HEK293 (cell line): ENCODE measurements around the gene ITSN1.

Experiments
- BCL11A ChIP-seq: fragments of 450-650 bp; formaldehyde crosslinking; IDR thresholded peaks from 2 replicates; pipeline ENCODE4 v1.5.1; 2016; ENCODE audit warnings: low read depth, missing biosample characterization, missing genetic modification characterization
- FEZF1 ChIP-seq: fragments of 450-650 bp; formaldehyde crosslinking; IDR thresholded peaks from 2 replicates; pipeline ENCODE4 v1.5.1; 2016; ENCODE audit warnings: missing biosample characterization, missing genetic modification characterization
- GLI2 ChIP-seq: fragments of 450-650 bp; formaldehyde crosslinking; IDR thresholded peaks from 2 replicates; pipeline ENCODE4; 2017; ENCODE audit warnings: missing biosample characterization, missing genetic modification characterization, low read depth, borderline replicate concordance
- KLF7 ChIP-seq: fragments of 450-650 bp; formaldehyde crosslinking; IDR thresholded peaks from 2 replicates; pipeline ENCODE4 v1.5.1; 2016; ENCODE audit warnings: missing biosample characterization, missing genetic modification characterization, borderline replicate concordance
- SP3 ChIP-seq: fragments of 450-650 bp; formaldehyde crosslinking; IDR thresholded peaks from 2 replicates; pipeline ENCODE4 v1.5.1; 2016; ENCODE audit warnings: missing biosample characterization, missing genetic modification characterization
- ZBTB17 ChIP-seq: fragments of 450-650 bp; formaldehyde crosslinking; IDR thresholded peaks from 2 replicates; pipeline ENCODE4 v1.5.1; 2016; ENCODE audit warnings: missing biosample characterization, missing genetic modification characterization
- ZNF133 ChIP-seq: fragments of 450-650 bp; formaldehyde crosslinking; IDR thresholded peaks from 2 replicates; pipeline ENCODE4 v1.5.1; 2016; ENCODE audit warnings: missing biosample characterization, missing genetic modification characterization
- ZNF157 ChIP-seq: fragments of 450-650 bp; formaldehyde crosslinking; IDR thresholded peaks from 2 replicates; pipeline ENCODE4 v1.5.1; 2016; ENCODE audit warnings: missing biosample characterization, missing genetic modification characterization
- ZNF175 ChIP-seq: fragments of 450-650 bp; formaldehyde crosslinking; IDR thresholded peaks from 2 replicates; pipeline ENCODE4 v1.5.1; 2016; ENCODE audit warnings: missing biosample characterization, missing genetic modification characterization
- ZNF24 ChIP-seq: fragments of 450-650 bp; formaldehyde crosslinking; IDR thresholded peaks from 2 replicates; pipeline ENCODE4 v1.5.1; 2016; ENCODE audit warnings: missing biosample characterization, missing genetic modification characterization
- ZNF266 ChIP-seq: fragments of 450-650 bp; formaldehyde crosslinking; IDR thresholded peaks from 2 replicates; pipeline ENCODE4 v1.5.1; 2016; ENCODE audit warnings: missing biosample characterization, missing genetic modification characterization, low read depth
- ZNF48 ChIP-seq: fragments of 450-650 bp; formaldehyde crosslinking; IDR thresholded peaks from 2 replicates; pipeline ENCODE4 v1.5.1; 2016; ENCODE audit warnings: missing biosample characterization, missing genetic modification characterization
- ZNF610 ChIP-seq: fragments of 450-650 bp; formaldehyde crosslinking; IDR thresholded peaks from 2 replicates; pipeline ENCODE4 v1.5.1; 2016; ENCODE audit warnings: missing biosample characterization, missing genetic modification characterization, borderline replicate concordance
- ZNF626 ChIP-seq: fragments of 450-650 bp; sonication (Bioruptor Pico); formaldehyde crosslinking; IDR thresholded peaks from 2 replicates; pipeline ENCODE4 v1.5.1; 2018; ENCODE audit warnings: missing biosample characterization, missing genetic modification characterization, inconsistent platforms
- ZNF654 ChIP-seq: fragments of 450-650 bp; formaldehyde crosslinking; IDR thresholded peaks from 2 replicates; pipeline ENCODE4 v1.5.1; 2016; ENCODE audit warnings: low read depth, missing biosample characterization, missing genetic modification characterization
- ZNF747 ChIP-seq: fragments of 450-650 bp; formaldehyde crosslinking; IDR thresholded peaks from 2 replicates; pipeline ENCODE4 v1.5.1; 2016; ENCODE audit warnings: missing biosample characterization, missing genetic modification characterization
- ZSCAN30 ChIP-seq: fragments of 450-650 bp; IDR thresholded peaks from 2 replicates; pipeline ENCODE4 v1.5.1; 2018; ENCODE audit warnings: missing biosample characterization, mild to moderate bottlenecking, missing genetic modification characterization, moderate library complexity
- TF ChIP-seq, protein P1 (sequence below): fragments of 450-650 bp; formaldehyde crosslinking; IDR thresholded peaks from 2 replicates; pipeline ENCODE4 v1.5.1; 2016; ENCODE audit warnings: missing biosample characterization, missing genetic modification characterization
- TF ChIP-seq, protein P2 (sequence below): fragments of 450-650 bp; formaldehyde crosslinking; IDR thresholded peaks from 2 replicates; pipeline ENCODE4 v1.5.1; 2016; ENCODE audit warnings: missing biosample characterization, missing genetic modification characterization
- TF ChIP-seq, protein P3 (sequence below): fragments of 450-650 bp; formaldehyde crosslinking; IDR thresholded peaks from 2 replicates; pipeline ENCODE4 v1.5.1; 2017; ENCODE audit warnings: missing biosample characterization, missing genetic modification characterization
- TF ChIP-seq, protein P4 (sequence below): fragments of 450-650 bp; formaldehyde crosslinking; IDR thresholded peaks from 2 replicates; pipeline ENCODE4 v1.5.1; 2017; ENCODE audit warnings: missing biosample characterization, missing genetic modification characterization
- TF ChIP-seq, protein P5 (sequence below): fragments of 450-650 bp; IDR thresholded peaks from 2 replicates; pipeline ENCODE4 v1.5.1; 2018; ENCODE audit warnings: missing biosample characterization, mild to moderate bottlenecking, missing genetic modification characterization
- TF ChIP-seq, protein P6 (sequence below): fragments of 450-650 bp; formaldehyde crosslinking; IDR thresholded peaks from 2 replicates; pipeline ENCODE4 v1.5.1; 2016; ENCODE audit warnings: missing biosample characterization, missing genetic modification characterization, low read depth
- TF ChIP-seq, protein P7 (sequence below): fragments of 450-650 bp; formaldehyde crosslinking; IDR thresholded peaks from 2 replicates; pipeline ENCODE4 v1.5.1; 2016; ENCODE audit warnings: missing biosample characterization, missing genetic modification characterization
- TF ChIP-seq, protein P8 (sequence below): fragments of 450-650 bp; formaldehyde crosslinking; IDR thresholded peaks from 2 replicates; pipeline ENCODE4 v1.5.1; 2016; ENCODE audit warnings: missing biosample characterization, missing genetic modification characterization

The ITSN1 gene

DNA sequence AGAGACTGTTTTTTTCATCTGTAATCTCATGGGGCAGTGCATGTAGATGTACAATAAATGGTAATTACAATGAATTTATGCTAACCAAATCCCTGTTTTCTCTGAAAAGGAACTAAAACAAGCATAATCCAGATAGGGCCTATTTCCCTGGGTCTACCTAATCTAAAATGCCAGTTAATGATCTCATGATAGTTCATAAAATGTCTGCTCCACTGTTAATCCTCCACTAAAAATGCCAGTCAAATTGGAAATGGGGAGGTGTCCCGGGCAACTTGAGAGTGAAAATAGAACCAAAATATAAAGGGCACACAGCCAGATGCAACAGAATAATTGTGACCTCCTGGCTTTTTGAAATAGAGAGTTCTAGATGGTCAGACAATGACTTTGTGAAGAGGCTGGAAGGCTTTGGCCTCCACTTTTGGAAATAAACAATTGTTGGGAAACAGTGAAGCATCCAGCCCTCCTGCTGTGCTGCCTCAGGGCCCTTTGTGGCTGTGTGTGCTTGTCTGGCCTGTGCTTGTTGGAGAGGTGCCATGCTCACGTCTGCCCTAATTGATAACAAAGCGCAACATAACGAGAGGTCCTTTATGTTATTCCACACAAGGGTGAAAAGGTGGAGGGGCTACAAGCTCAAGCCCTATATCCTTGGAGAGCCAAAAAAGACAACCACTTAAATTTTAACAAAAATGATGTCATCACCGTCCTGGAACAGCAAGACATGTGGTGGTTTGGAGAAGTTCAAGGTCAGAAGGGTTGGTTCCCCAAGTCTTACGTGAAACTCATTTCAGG, 175.6 kb downstream of the ITSN1 start (continued):
- TF ChIP-seq, protein P1, sequence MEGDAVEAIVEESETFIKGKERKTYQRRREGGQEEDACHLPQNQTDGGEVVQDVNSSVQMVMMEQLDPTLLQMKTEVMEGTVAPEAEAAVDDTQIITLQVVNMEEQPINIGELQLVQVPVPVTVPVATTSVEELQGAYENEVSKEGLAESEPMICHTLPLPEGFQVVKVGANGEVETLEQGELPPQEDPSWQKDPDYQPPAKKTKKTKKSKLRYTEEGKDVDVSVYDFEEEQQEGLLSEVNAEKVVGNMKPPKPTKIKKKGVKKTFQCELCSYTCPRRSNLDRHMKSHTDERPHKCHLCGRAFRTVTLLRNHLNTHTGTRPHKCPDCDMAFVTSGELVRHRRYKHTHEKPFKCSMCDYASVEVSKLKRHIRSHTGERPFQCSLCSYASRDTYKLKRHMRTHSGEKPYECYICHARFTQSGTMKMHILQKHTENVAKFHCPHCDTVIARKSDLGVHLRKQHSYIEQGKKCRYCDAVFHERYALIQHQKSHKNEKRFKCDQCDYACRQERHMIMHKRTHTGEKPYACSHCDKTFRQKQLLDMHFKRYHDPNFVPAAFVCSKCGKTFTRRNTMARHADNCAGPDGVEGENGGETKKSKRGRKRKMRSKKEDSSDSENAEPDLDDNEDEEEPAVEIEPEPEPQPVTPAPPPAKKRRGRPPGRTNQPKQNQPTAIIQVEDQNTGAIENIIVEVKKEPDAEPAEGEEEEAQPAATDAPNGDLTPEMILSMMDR (tag by site-specific recombination) = no peak
- TF ChIP-seq ZNF654 (tag by site-specific recombination) (no peak), ZNF157 (no peak), ZNF175 (tag by site-specific recombination) (no peak), ZNF610 (peak; percentile 24; the same call in 1 of the 2 replicates), ZNF48 (tag by site-specific recombination) (no peak), KLF7 (tag by site-specific recombination) (peak; percentile 24; the same call in 1 of the 2 replicates), FEZF1 (tag by site-specific recombination) (peak; percentile 91), GLI2 (no peak), ZNF24 (tag by site-specific recombination) (no peak), ZNF747 (no peak), ZNF133 (tag by site-specific recombination) (no peak), ZNF626 (tag by site-specific recombination) (no peak), ZBTB17 (peak; percentile 75), SP3 (tag by site-specific recombination) (no peak), ZSCAN30 (tag by site-specific recombination) (peak; percentile 58; the same call in 1 of the 2 replicates), BCL11A (peak; percentile 76; the same call in 1 of the 2 replicates), ZNF266 (tag by site-specific recombination) (no peak)
- TF ChIP-seq, protein P2, sequence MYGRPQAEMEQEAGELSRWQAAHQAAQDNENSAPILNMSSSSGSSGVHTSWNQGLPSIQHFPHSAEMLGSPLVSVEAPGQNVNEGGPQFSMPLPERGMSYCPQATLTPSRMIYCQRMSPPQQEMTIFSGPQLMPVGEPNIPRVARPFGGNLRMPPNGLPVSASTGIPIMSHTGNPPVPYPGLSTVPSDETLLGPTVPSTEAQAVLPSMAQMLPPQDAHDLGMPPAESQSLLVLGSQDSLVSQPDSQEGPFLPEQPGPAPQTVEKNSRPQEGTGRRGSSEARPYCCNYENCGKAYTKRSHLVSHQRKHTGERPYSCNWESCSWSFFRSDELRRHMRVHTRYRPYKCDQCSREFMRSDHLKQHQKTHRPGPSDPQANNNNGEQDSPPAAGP (tag by site-specific recombination) = no peak
- TF ChIP-seq, protein P3, sequence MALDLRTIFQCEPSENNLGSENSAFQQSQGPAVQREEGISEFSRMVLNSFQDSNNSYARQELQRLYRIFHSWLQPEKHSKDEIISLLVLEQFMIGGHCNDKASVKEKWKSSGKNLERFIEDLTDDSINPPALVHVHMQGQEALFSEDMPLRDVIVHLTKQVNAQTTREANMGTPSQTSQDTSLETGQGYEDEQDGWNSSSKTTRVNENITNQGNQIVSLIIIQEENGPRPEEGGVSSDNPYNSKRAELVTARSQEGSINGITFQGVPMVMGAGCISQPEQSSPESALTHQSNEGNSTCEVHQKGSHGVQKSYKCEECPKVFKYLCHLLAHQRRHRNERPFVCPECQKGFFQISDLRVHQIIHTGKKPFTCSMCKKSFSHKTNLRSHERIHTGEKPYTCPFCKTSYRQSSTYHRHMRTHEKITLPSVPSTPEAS (tag by site-specific recombination) = peak; percentile 68
- TF ChIP-seq, protein P4, sequence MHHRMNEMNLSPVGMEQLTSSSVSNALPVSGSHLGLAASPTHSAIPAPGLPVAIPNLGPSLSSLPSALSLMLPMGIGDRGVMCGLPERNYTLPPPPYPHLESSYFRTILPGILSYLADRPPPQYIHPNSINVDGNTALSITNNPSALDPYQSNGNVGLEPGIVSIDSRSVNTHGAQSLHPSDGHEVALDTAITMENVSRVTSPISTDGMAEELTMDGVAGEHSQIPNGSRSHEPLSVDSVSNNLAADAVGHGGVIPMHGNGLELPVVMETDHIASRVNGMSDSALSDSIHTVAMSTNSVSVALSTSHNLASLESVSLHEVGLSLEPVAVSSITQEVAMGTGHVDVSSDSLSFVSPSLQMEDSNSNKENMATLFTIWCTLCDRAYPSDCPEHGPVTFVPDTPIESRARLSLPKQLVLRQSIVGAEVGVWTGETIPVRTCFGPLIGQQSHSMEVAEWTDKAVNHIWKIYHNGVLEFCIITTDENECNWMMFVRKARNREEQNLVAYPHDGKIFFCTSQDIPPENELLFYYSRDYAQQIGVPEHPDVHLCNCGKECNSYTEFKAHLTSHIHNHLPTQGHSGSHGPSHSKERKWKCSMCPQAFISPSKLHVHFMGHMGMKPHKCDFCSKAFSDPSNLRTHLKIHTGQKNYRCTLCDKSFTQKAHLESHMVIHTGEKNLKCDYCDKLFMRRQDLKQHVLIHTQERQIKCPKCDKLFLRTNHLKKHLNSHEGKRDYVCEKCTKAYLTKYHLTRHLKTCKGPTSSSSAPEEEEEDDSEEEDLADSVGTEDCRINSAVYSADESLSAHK = peak; percentile 81
- TF ChIP-seq, protein P5, sequence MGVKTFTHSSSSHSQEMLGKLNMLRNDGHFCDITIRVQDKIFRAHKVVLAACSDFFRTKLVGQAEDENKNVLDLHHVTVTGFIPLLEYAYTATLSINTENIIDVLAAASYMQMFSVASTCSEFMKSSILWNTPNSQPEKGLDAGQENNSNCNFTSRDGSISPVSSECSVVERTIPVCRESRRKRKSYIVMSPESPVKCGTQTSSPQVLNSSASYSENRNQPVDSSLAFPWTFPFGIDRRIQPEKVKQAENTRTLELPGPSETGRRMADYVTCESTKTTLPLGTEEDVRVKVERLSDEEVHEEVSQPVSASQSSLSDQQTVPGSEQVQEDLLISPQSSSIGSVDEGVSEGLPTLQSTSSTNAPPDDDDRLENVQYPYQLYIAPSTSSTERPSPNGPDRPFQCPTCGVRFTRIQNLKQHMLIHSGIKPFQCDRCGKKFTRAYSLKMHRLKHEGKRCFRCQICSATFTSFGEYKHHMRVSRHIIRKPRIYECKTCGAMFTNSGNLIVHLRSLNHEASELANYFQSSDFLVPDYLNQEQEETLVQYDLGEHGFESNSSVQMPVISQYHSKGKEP (tag by site-specific recombination) = peak; percentile 67; the same call in 1 of the 2 replicates
- TF ChIP-seq, protein P6, sequence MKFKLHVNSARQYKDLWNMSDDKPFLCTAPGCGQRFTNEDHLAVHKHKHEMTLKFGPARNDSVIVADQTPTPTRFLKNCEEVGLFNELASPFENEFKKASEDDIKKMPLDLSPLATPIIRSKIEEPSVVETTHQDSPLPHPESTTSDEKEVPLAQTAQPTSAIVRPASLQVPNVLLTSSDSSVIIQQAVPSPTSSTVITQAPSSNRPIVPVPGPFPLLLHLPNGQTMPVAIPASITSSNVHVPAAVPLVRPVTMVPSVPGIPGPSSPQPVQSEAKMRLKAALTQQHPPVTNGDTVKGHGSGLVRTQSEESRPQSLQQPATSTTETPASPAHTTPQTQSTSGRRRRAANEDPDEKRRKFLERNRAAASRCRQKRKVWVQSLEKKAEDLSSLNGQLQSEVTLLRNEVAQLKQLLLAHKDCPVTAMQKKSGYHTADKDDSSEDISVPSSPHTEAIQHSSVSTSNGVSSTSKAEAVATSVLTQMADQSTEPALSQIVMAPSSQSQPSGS (tag by site-specific recombination) = peak; percentile 92
- TF ChIP-seq, protein P7, sequence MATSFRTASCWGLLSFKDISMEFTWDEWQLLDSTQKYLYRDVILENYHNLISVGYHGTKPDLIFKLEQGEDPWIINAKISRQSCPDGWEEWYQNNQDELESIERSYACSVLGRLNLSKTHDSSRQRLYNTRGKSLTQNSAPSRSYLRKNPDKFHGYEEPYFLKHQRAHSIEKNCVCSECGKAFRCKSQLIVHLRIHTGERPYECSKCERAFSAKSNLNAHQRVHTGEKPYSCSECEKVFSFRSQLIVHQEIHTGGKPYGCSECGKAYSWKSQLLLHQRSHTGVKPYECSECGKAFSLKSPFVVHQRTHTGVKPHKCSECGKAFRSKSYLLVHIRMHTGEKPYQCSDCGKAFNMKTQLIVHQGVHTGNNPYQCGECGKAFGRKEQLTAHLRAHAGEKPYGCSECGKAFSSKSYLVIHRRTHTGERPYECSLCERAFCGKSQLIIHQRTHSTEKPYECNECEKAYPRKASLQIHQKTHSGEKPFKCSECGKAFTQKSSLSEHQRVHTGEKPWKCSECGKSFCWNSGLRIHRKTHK = no peak
- TF ChIP-seq, protein P8, sequence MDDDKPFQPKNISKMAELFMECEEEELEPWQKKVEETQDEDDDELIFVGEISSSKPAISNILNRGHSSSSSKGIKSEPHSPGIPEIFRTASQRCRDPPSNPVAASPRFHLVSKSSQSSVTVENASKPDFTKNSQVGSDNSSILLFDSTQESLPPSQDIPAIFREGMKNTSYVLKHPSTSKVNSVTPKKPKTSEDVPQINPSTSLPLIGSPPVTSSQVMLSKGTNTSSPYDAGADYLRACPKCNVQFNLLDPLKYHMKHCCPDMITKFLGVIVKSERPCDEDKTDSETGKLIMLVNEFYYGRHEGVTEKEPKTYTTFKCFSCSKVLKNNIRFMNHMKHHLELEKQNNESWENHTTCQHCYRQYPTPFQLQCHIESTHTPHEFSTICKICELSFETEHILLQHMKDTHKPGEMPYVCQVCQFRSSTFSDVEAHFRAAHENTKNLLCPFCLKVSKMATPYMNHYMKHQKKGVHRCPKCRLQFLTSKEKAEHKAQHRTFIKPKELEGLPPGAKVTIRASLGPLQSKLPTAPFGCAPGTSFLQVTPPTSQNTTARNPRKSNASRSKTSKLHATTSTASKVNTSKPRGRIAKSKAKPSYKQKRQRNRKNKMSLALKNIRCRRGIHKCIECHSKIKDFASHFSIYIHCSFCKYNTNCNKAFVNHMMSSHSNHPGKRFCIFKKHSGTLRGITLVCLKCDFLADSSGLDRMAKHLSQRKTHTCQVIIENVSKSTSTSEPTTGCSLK = no peak
